Hematopoietic multipotent progenitor cell treated with erythropoietin and hydrocortisone succinate and interleukin-3 and kit ligand, for 8 days (in vitro differentiated cells): ENCODE results near the gene FOXE1.
A peak's percentile ranks its signal among the peaks of the same experiment; 100 is the strongest.

ENCODE experiments used
- DNase-seq: peaks from one replicate; pipeline ENCODE4 v3.0.0-alpha.2; 2015

FOXE1 gene

GRCh38 chr9:97848480-97849237, 4.4 kb upstream of the FOXE1 start:
- no peak for DNase-seq

- no peak for DNase-seq
Measured at GRCh38 chr9:97849980-97850379, 3.0 kb upstream of the FOXE1 start.

GRCh38 chr9:97850746-97851445, 2.1 kb upstream of the FOXE1 start:
- DNase-seq = no peak

GRCh38 chr9:97851446-97851883, 1.6 kb upstream of the FOXE1 start:
- DNase-seq = no peak

GRCh38 chr9:97852001-97852398, 1.0 kb upstream of the FOXE1 start:
- DNase-seq = no peak

- DNase-seq = no peak
Measured at GRCh38 chr9:97852399-97853055, 499 bp upstream of the FOXE1 start.

GRCh38 chr9:97853844-97854695, 1.0 kb downstream of the FOXE1 start:
- DNase-seq = peak; percentile 40

GRCh38 chr9:97854696-97855485, 1.9 kb downstream of the FOXE1 start:
- DNase-seq = no peak

- no peak for DNase-seq
Measured at GRCh38 chr9:97855486-97855875, 2.5 kb downstream of the FOXE1 start.

GRCh38 chr9:97855899-97856298, 2.9 kb downstream of the FOXE1 start:
- no peak for DNase-seq

- DNase-seq = no peak
Measured at GRCh38 chr9:97856857-97857605, 4.0 kb downstream of the FOXE1 start.

GRCh38 chr9:97857606-97858392, 4.8 kb downstream of the FOXE1 start:
- DNase-seq = no peak

GRCh38 chr9:97858393-97858713, 5.3 kb downstream of the FOXE1 start:
- DNase-seq = no peak

- no peak for DNase-seq
Measured at GRCh38 chr9:97858826-97859225, 5.8 kb downstream of the FOXE1 start.

GRCh38 chr9:97859346-97859745, 6.3 kb downstream of the FOXE1 start:
- DNase-seq = no peak

GRCh38 chr9:97860451-97861147, 7.6 kb downstream of the FOXE1 start:
- no peak for DNase-seq

GRCh38 chr9:97861148-97861475, 8.1 kb downstream of the FOXE1 start:
- no peak for DNase-seq

- no peak for DNase-seq
Measured at GRCh38 chr9:97863314-97863713, 10.3 kb downstream of the FOXE1 start.

GRCh38 chr9:97864396-97864795, 11.4 kb downstream of the FOXE1 start:
- DNase-seq = no peak

- no peak for DNase-seq
Measured at GRCh38 chr9:97866300-97866699, 13.3 kb downstream of the FOXE1 start.
